GM18507 (cell line): Measurements from ENCODE around the gene NFATC4.
"Not testable (repeated sequence)": the region's sequence is repeated elsewhere in the genome, so short reads cannot be mapped to it uniquely, and the experiment has no call there.

Source experiments
- DNase-seq: peaks from one replicate; pipeline ENCODE4 v3.0.0; 2011; ENCODE audit warnings: low read depth; ENCODE audit not compliant: insufficient read length; ENCODE audit errors: extremely low spot score
- FAIRE-seq: peaks from 2 replicates; lab custom pipeline; 2011; peaks lifted over from hg19 to GRCh38; lab: Jason Lieb, UNC

NFATC4 gene

GRCh38 chr14:24337824-24338175 lies 30.2 kb upstream of the NFATC4 start:
- FAIRE-seq (no peak), DNase-seq (no peak)

GRCh38 chr14:24338843-24339242 lies 29.1 kb upstream of the NFATC4 start:
- DNase-seq (no peak), FAIRE-seq (no peak)

- peak; percentile 93 for FAIRE-seq
- DNase-seq: peak; percentile 70
These were observed 28.5 kb upstream of the NFATC4 start, which contains the start of gene RIPK3 for GRCh38 chr14:24339284-24340151. RIPK3 (minus strand) TSS chr14:24339991; CDS start chr14:24339826, 165 bp downstream.

- no peak for FAIRE-seq
- no peak for DNase-seq
These were observed 27.4 kb upstream of the NFATC4 start for GRCh38 chr14:24340606-24341005.

GRCh38 chr14:24342889-24343288 lies 25.1 kb upstream of the NFATC4 start:
- FAIRE-seq (no peak), DNase-seq (no peak)

GRCh38 chr14:24343795-24344660 lies 24.0 kb upstream of the NFATC4 start:
- FAIRE-seq: no peak

GRCh38 chr14:24347134-24347533 lies 20.9 kb upstream of the NFATC4 start:
- FAIRE-seq: no peak

More at GRCh38 chr14:24343795-24344660, 24.0 kb upstream of the NFATC4 start:
- DNase-seq: no peak

GRCh38 chr14:24348186-24348585 lies 19.8 kb upstream of the NFATC4 start:
- DNase-seq: no peak
- FAIRE-seq: no peak

More at GRCh38 chr14:24347134-24347533, 20.9 kb upstream of the NFATC4 start:
- DNase-seq: no peak

GRCh38 chr14:24349742-24350141 lies 18.2 kb upstream of the NFATC4 start:
- DNase-seq (no peak), FAIRE-seq (no peak)

GRCh38 chr14:24351517-24351916 lies 16.5 kb upstream of the NFATC4 start:
- no peak for DNase-seq
- FAIRE-seq: no peak

- DNase-seq: no peak
These were observed 14.2 kb upstream of the NFATC4 start for GRCh38 chr14:24353559-24354481.

GRCh38 chr14:24354482-24354825 lies 13.5 kb upstream of the NFATC4 start:
- not testable (repeated sequence) for FAIRE-seq, DNase-seq

More at GRCh38 chr14:24353559-24354481, 14.2 kb upstream of the NFATC4 start:
- no peak for FAIRE-seq

- FAIRE-seq: no peak
These were observed 13.0 kb upstream of the NFATC4 start for GRCh38 chr14:24355009-24355408.

GRCh38 chr14:24356208-24356607 lies 11.8 kb upstream of the NFATC4 start:
- no peak for DNase-seq

More at GRCh38 chr14:24355009-24355408, 13.0 kb upstream of the NFATC4 start:
- DNase-seq: no peak

GRCh38 chr14:24360281-24360680 lies 7.7 kb upstream of the NFATC4 start:
- no peak for DNase-seq
- no peak for FAIRE-seq

More at GRCh38 chr14:24356208-24356607, 11.8 kb upstream of the NFATC4 start:
- FAIRE-seq: no peak

- no peak for FAIRE-seq
- no peak for DNase-seq
These were observed 6.7 kb upstream of the NFATC4 start for GRCh38 chr14:24361326-24361725.

GRCh38 chr14:24362241-24362960 lies 5.6 kb upstream of the NFATC4 start:
- DNase-seq: no peak
- no peak for FAIRE-seq

GRCh38 chr14:24363401-24363800 lies 4.6 kb upstream of the NFATC4 start:
- FAIRE-seq (no peak), DNase-seq (no peak)

GRCh38 chr14:24364841-24365240 lies 3.1 kb upstream of the NFATC4 start:
- FAIRE-seq: no peak
- DNase-seq: no peak
